NT2/D1 (cell line): ENCODE measurements around the gene KAZN.

Experiments
- YY1 ChIP-seq: IDR thresholded peaks from 2 replicates; pipeline ENCODE4 v1.6.1; 2011; ENCODE audit not compliant: insufficient read length, insufficient read depth
- ZNF274 ChIP-seq: IDR thresholded peaks from 2 replicates; pipeline ENCODE4 v1.6.1; 2011; ENCODE audit warnings: mild to moderate bottlenecking, low read depth, low read length

GRCh38 chr1:15110128-15110866 is 511.8 kb downstream of the KAZN start:
- TF ChIP-seq YY1, result no peak
- no peak for TF ChIP-seq ZNF274
